CD14-positive monocyte (primary cell): Measurements from ENCODE around the gene WFS1. TPM values are rescaled to one million over a fixed set of nuclear protein-coding genes. Genes with fewer than 3 reads are reported as not detected.

Experiments used
- DNase-seq, 3 donors: peaks; one replicate each; pipeline ENCODE4 v3.0.0-alpha.2; 2011 to 2022
- H2AFZ ChIP-seq: 2 replicates; pipeline ENCODE4 v1.6.0; 2012; ENCODE audit warnings: mild to moderate bottlenecking, low read depth, low read length, inconsistent platforms; ENCODE audit not compliant: insufficient read depth, poor library complexity, severe bottlenecking
- H3K27ac ChIP-seq, 2 donors: 1 replicate in 1 of 2; 2 replicates in 1 of 2; pipeline ENCODE4 v1.5.1; 2012 to 2013; ENCODE audit warnings: low read length in 2 of 2, control low read depth in 1 of 2, inconsistent platforms in 1 of 2, low read depth in 1 of 2, mild to moderate bottlenecking in 1 of 2
- H3K27me3 ChIP-seq, 2 donors: one replicate each; pipeline versions ENCODE4 v1.6.0 to v1.6.1; 2011 to 2013; ENCODE audit warnings: low read length in 2 of 2; ENCODE audit not compliant: control insufficient read depth in 2 of 2, insufficient read depth in 2 of 2
- H3K36me3 ChIP-seq, 2 donors: replicated peaks in 1 of 2; 1 replicate in 1 of 2; 2 replicates in 1 of 2; pipeline versions ENCODE4 v1.5.1 to v1.6.1; 2012 to 2013; ENCODE audit warnings: low read length in 2 of 2, control low read depth in 1 of 2, inconsistent platforms in 1 of 2, mild to moderate bottlenecking in 1 of 2; ENCODE audit not compliant: insufficient read depth in 2 of 2, control insufficient read depth in 1 of 2
- H3K4me1 ChIP-seq, 2 donors: 1 replicate in 1 of 2; 2 replicates in 1 of 2; pipeline versions ENCODE4 v1.5.1 to v1.6.1; 2012 to 2013; ENCODE audit warnings: low read length in 2 of 2, control low read depth in 1 of 2, inconsistent platforms in 1 of 2, mild to moderate bottlenecking in 1 of 2, moderate library complexity in 1 of 2; ENCODE audit not compliant: insufficient read depth in 2 of 2, control insufficient read depth in 1 of 2
- H3K4me2 ChIP-seq: replicated peaks from 2 replicates; pipeline ENCODE3; 2012; ENCODE audit warnings: low read length, moderate library complexity, mild to moderate bottlenecking; ENCODE audit not compliant: poor library complexity, severe bottlenecking; ENCODE audit errors: extremely low read depth
- H3K4me3 ChIP-seq, 3 experiments: fragments of 200-600 bp in 1 of 3; sonication (generic) in 1 of 3; replicated peaks in 1 of 3; 1 replicate in 2 of 3; 2 replicates in 1 of 3; pipeline ENCODE4 v1.5.1; 2011 to 2013; ENCODE audit warnings: low read length in 3 of 3, mild to moderate bottlenecking in 3 of 3, control low read depth in 2 of 3, low read depth in 2 of 3, inconsistent platforms in 1 of 3, moderate library complexity in 1 of 3
- H3K79me2 ChIP-seq: 2 replicates; pipeline ENCODE4 v1.6.0; 2012; ENCODE audit warnings: mild to moderate bottlenecking, control low read depth, inconsistent platforms, low read length, moderate library complexity; ENCODE audit not compliant: insufficient read depth
- H3K9ac ChIP-seq: 2 replicates; pipeline ENCODE4 v1.6.0; 2017; ENCODE audit warnings: low read length, mild to moderate bottlenecking; ENCODE audit not compliant: insufficient read depth, poor library complexity, severe bottlenecking
- H3K9me3 ChIP-seq, 2 donors: replicated peaks in 1 of 2; 1 replicate in 1 of 2; 2 replicates in 1 of 2; pipeline versions ENCODE4 v1.5.1 to v1.6.1; 2012 to 2013; ENCODE audit warnings: low read length in 2 of 2, control low read depth in 1 of 2; ENCODE audit not compliant: control insufficient read depth in 1 of 2, insufficient read depth in 1 of 2
- H4K20me1 ChIP-seq: 2 replicates; pipeline ENCODE4 v1.6.0; 2012; ENCODE audit warnings: mild to moderate bottlenecking, low read length, control low read depth, moderate library complexity; ENCODE audit not compliant: insufficient read depth
- H3K27ac Mint-ChIP-seq, 7 donors: one replicate each; pipeline ENCODE4 v1.8.0; 2020; ENCODE audit warnings: mild to moderate bottlenecking in 7 of 7, mixed read lengths in 7 of 7, moderate library complexity in 6 of 7, inconsistent platforms in 2 of 7
- H3K27me3 Mint-ChIP-seq, 3 donors: one replicate each; pipeline ENCODE4 v1.8.0; 2021 to 2022; ENCODE audit warnings: low read depth in 3 of 3, mild to moderate bottlenecking in 3 of 3, mixed read lengths in 3 of 3, moderate library complexity in 3 of 3, inconsistent platforms in 1 of 3
- H3K36me3 Mint-ChIP-seq, 2 donors: one replicate each; pipeline ENCODE4 v1.8.0; 2020; ENCODE audit warnings: mixed read lengths in 2 of 2, inconsistent platforms in 1 of 2, mild to moderate bottlenecking in 1 of 2
- H3K4me1 Mint-ChIP-seq: one replicate; pipeline ENCODE4 v1.8.0; 2020; ENCODE audit warnings: mild to moderate bottlenecking, mixed read lengths
- H3K4me3 Mint-ChIP-seq, 2 donors: one replicate each; pipeline ENCODE4 v1.8.0; 2020; ENCODE audit warnings: mild to moderate bottlenecking in 2 of 2, mixed read lengths in 2 of 2, moderate library complexity in 1 of 2
- H3K9me3 Mint-ChIP-seq, 7 donors: one replicate each; pipeline ENCODE4 v1.8.0; 2020 to 2022; ENCODE audit warnings: mixed read lengths in 7 of 7, mild to moderate bottlenecking in 6 of 7, moderate library complexity in 6 of 7, inconsistent platforms in 2 of 7
- CTCF ChIP-seq: fragments of 200-600 bp; IDR thresholded peaks from one replicate; pipeline ENCODE4 v1.8.0; 2022; ENCODE audit warnings: antibody characterized with exemption, mild to moderate bottlenecking
- WGBS: methylation state at CpG from one replicate; pipeline ENCODE4 v1.1.5; 2013; ENCODE audit warnings: missing lambda C conversion rate; ENCODE audit not compliant: insufficient coverage; 5-methylcytosine and 5-hydroxymethylcytosine counted together
- intact Hi-C, 2 donors: fragments of 100-400 bp; cut with micrococcal nuclease; formaldehyde crosslinking; loops; one replicate each; pipeline versions ENCODE4 v1.15.0 to v1.15.1; 2023
- polyA plus RNA-seq, 3 donors: library from polyadenylated mRNA; depleted of rRNA in 1 of 3; unstranded in 2 of 3; stranded (reverse) in 1 of 3; fragments of 300-500 nt in 2 of 3; fragments of >200 nt in 1 of 3; fragmentation: Illumina TruSeq in 2 of 3; gene quantifications; 1 replicate in 2 of 3; 2 replicates in 1 of 3; pipeline ENCODE4 v1.2.3, GENCODE V29; 2012 to 2021

WFS1 gene
- polyA plus RNA-seq, 3 donors: 0.39 to 1.8 (median 0.93) TPM

- intact Hi-C loops: no loop called here
- peaks cover 0 to 18% of the 10 kb centered on the region in 2 donors for H3K27me3 ChIP-seq
- H3K36me3 ChIP-seq: no peaks in the 10 kb centered on the region
- Mint-ChIP-seq H3K9me3 (peaks cover 3 to 26% (median 12%) of the 10 kb centered on the region in 7 donors), H3K27ac (no peak overlapping the region), H3K36me3 (no peaks in the 10 kb centered on the region), H3K27me3 (peaks cover 18 to 28% (median 22%) of the 10 kb centered on the region in 3 donors), H3K4me1 (peaks cover 8% of the 10 kb centered on the region), H3K4me3 (no peak overlapping the region)
- H3K9ac ChIP-seq: no peak overlapping the region
- no peak for DNase-seq
- H4K20me1 ChIP-seq: no peaks in the 10 kb centered on the region
- no peak overlapping the region for H3K27ac ChIP-seq
- WGBS: 85% methylated on average over 3 of the region's 5 CpGs
- H3K4me2 ChIP-seq: no peak overlapping the region
- H3K4me1 ChIP-seq: no peaks in the 10 kb centered on the region
- H2AFZ ChIP-seq: no peak overlapping the region
- peaks cover 0 to 17% of the 10 kb centered on the region in 2 donors for H3K9me3 ChIP-seq
- H3K79me2 ChIP-seq: no peaks in the 10 kb centered on the region
- no peak overlapping the region for H3K4me3 ChIP-seq
- peak; percentile 21 for TF ChIP-seq CTCF
These were observed 64.7 kb downstream of the WFS1 start for GRCh38 chr4:6334203-6334887.

GRCh38 chr4:6335040-6335590 is 65.5 kb downstream of the WFS1 start:
- intact Hi-C loops: no loop called here
- Mint-ChIP-seq H3K4me1 (peaks cover 8% of the 10 kb centered on the region), H3K27me3 (peaks cover 21 to 28% (median 22%) of the 10 kb centered on the region in 3 donors), H3K9me3 (peaks cover 3 to 26% (median 12%) of the 10 kb centered on the region in 7 donors), H3K27ac (no peak overlapping the region), H3K36me3 (no peaks in the 10 kb centered on the region), H3K4me3 (no peak overlapping the region)
- H3K4me1 ChIP-seq: no peaks in the 10 kb centered on the region
- 80% methylated on average over 11 of the region's 12 CpGs for WGBS
- peaks cover 0 to 17% of the 10 kb centered on the region in 2 donors for H3K9me3 ChIP-seq
- H2AFZ ChIP-seq: no peak overlapping the region
- H3K9ac ChIP-seq: no peak overlapping the region
- H3K27ac ChIP-seq: no peak overlapping the region
- no peaks in the 10 kb centered on the region for H4K20me1 ChIP-seq
- H3K79me2 ChIP-seq: no peaks in the 10 kb centered on the region
- H3K36me3 ChIP-seq: no peaks in the 10 kb centered on the region
- H3K27me3 ChIP-seq: peaks cover 0 to 18% of the 10 kb centered on the region in 2 donors
- no peak for TF ChIP-seq CTCF
- no peak for DNase-seq
- no peak overlapping the region for H3K4me2 ChIP-seq
- H3K4me3 ChIP-seq: no peak overlapping the region
